PC-3 (cell line): Measurements from ENCODE around the gene ANKRD23. TPM values are rescaled to one million over a fixed set of nuclear protein-coding genes. Genes with fewer than 3 reads are reported as not detected.

Experiments used
- ATAC-seq: fragments of 200-7000 bp; cut with Tn5 transposase; 2 replicates; pipeline ENCODE4 v1.9.1; 2020; ENCODE audit warnings: mild to moderate bottlenecking, moderate library complexity
- BruUV-seq: library from RNA; stranded (reverse); fragments of 400-500 nt; replicated peaks from 2 replicates; lab custom pipeline; 2021; lab: Mats Ljungman, UMichigan
- CTCF ChIA-PET: fragments of 300-600 bp; sonication (Branson Sonifier 250); formaldehyde crosslinking; loops from one replicate; lab custom pipeline; 2022; ENCODE audit warnings: antibody characterized with exemption; lab: Charles Lee
- POLR2A ChIA-PET: fragments of 300-600 bp; sonication (Branson Sonifier 250); formaldehyde crosslinking; loops from one replicate; lab custom pipeline; 2022; ENCODE audit warnings: antibody characterized with exemption; ENCODE audit not compliant: unreplicated experiment; lab: Charles Lee
- DNase-seq: peaks from one replicate; pipeline ENCODE4 v3.0.0-alpha.2; 2015
- H2AFZ ChIP-seq: fragments of 300-600 bp; sonication (generic); 2 replicates; pipeline ENCODE4 v1.6.0; 2016; ENCODE audit warnings: antibody characterized with exemption, low read length
- H3F3A ChIP-seq: fragments of 300-600 bp; sonication (generic); one replicate; pipeline ENCODE4 v1.6.0; 2017; ENCODE audit warnings: antibody characterized with exemption, low read length, control low read depth, mild to moderate bottlenecking; ENCODE audit not compliant: unreplicated experiment
- H3K27ac ChIP-seq: fragments of 300-600 bp; sonication (generic); 2 replicates; pipeline ENCODE4 v1.5.1; 2016; ENCODE audit warnings: mild to moderate bottlenecking, low read length
- H3K27me3 ChIP-seq: fragments of 300-600 bp; sonication (generic); 2 replicates; pipeline ENCODE4 v1.6.1; 2016; ENCODE audit warnings: low read length, mixed read lengths
- H3K36me3 ChIP-seq: fragments of 300-600 bp; sonication (generic); 2 replicates; pipeline ENCODE4 v1.6.1; 2016; ENCODE audit warnings: low read depth, mixed run types, low read length, mixed read lengths
- H3K4me1 ChIP-seq: fragments of 300-600 bp; sonication (generic); 2 replicates; pipeline ENCODE4 v1.5.1; 2016; ENCODE audit warnings: low read length; ENCODE audit not compliant: insufficient read depth
- H3K4me2 ChIP-seq: fragments of 300-600 bp; sonication (generic); 2 replicates; pipeline ENCODE4 v1.6.0; 2016; ENCODE audit warnings: low read length
- H3K4me3 ChIP-seq: fragments of 300-600 bp; sonication (generic); 2 replicates; pipeline ENCODE4 v1.5.1; 2016; ENCODE audit warnings: mild to moderate bottlenecking, low read length, mixed read lengths
- H3K79me2 ChIP-seq: fragments of 300-600 bp; sonication (generic); 2 replicates; pipeline ENCODE4 v1.6.1; 2017; ENCODE audit warnings: low read length, mixed read lengths
- H3K9ac ChIP-seq: fragments of 300-600 bp; sonication (generic); 2 replicates; pipeline ENCODE4 v1.6.0; 2016; ENCODE audit warnings: mild to moderate bottlenecking, low read length
- H3K9me2 ChIP-seq: fragments of 300-600 bp; sonication (generic); replicated peaks from 2 replicates; pipeline ENCODE4 v1.6.1; 2016; ENCODE audit warnings: mixed run types, low read length, mixed read lengths
- H3K9me3 ChIP-seq: fragments of 300-600 bp; sonication (generic); 2 replicates; pipeline ENCODE4 v1.6.1; 2016; ENCODE audit warnings: low read length, mixed read lengths
- H4K20me1 ChIP-seq: fragments of 300-600 bp; sonication (generic); 2 replicates; pipeline ENCODE4 v1.6.1; 2016; ENCODE audit warnings: low read length, mixed read lengths
- CTCF ChIP-seq: fragments of 300-600 bp; sonication (generic); conservative IDR thresholded peaks from 2 replicates; pipeline ENCODE4 v1.5.1; 2017; ENCODE audit warnings: antibody characterized with exemption, low read depth, mild to moderate bottlenecking, low read length
- EZH2 ChIP-seq: fragments of 300-600 bp; sonication (generic); IDR thresholded peaks from one replicate; pipeline ENCODE4 v1.6.1; 2017; ENCODE audit warnings: antibody characterized with exemption, mild to moderate bottlenecking, low read length; ENCODE audit not compliant: unreplicated experiment
- EZH2phosphoT487 ChIP-seq: fragments of 300-600 bp; sonication (generic); IDR thresholded peaks from 2 replicates; pipeline ENCODE4 v1.6.1; 2018; ENCODE audit warnings: mild to moderate bottlenecking, antibody characterized with exemption, low read length, borderline replicate concordance
- intact Hi-C: fragments of 100-400 bp; cut with micrococcal nuclease; formaldehyde crosslinking; loops from 2 replicates; pipeline ENCODE4 v1.9.0; 2023
- microRNA-seq: library from miRNA; unstranded; fragments of <30 nt; microRNA quantifications from one replicate; pipeline ENCODE4 v1.1.0, GENCODE V29; 2020; ENCODE audit not compliant: unreplicated experiment
- total RNA-seq: library from RNA; depleted of rRNA; stranded (reverse); fragments of >200 nt; gene quantifications from 2 replicates; pipeline ENCODE4 v1.2.3, GENCODE V29; 2014; rRNA removed

Gene ANKRD23
- total RNA-seq, 1 experiment from 2014 or later, result 8.2 TPM

GRCh38 chr2:96788442-96789244 is 55.2 kb downstream of the ANKRD23 start:
- Histone ChIP-seq H3K9ac (no peak overlapping the region), H3K4me2 (peak overlapping the region; percentile 52), H3K4me1 (peaks cover 29% of the 10 kb centered on the region), H3K27me3 (no peaks in the 10 kb centered on the region), H3K9me3 (no peaks in the 10 kb centered on the region), H2AFZ (no peak overlapping the region), H3K36me3 (no peaks in the 10 kb centered on the region), H3K4me3 (no peak overlapping the region), H4K20me1 (no peaks in the 10 kb centered on the region), H3K79me2 (peaks cover 20% of the 10 kb centered on the region), H3K9me2 (no peaks in the 10 kb centered on the region), H3F3A (peaks cover 7% of the 10 kb centered on the region), H3K27ac (peak overlapping the region; percentile 79)
- BruUV-seq, result TSS peak; percentile 22
- TF ChIP-seq CTCF, result no peak
- TF ChIP-seq EZH2, result no peak
- no peak for TF ChIP-seq EZH2phosphoT487
- intact Hi-C loops, result no loop called here
- peak; percentile 56 for ATAC-seq
- POLR2A ChIA-PET, result no interaction called here
- CTCF ChIA-PET, result interaction anchor here (0.6 to 1.4 kb wide), 3 partner anchors 24 to 60 kb away, joined by 3 read pairs; no protein-coding TSS in a partner anchor
- DNase-seq, result peak; percentile 55

Small RNAs within 50 kb of the gene (microRNA-seq; reads per million reads assigned to microRNA genes)
- gene MIR3127, result 4.3 reads per million, percentile 18 among the genes with 10 or more reads in this experiment

Other genes with a start within 250 kb of the ANKRD23 start
- gene KANSL3, start 205.7 kb downstream of the ANKRD23 start, total RNA-seq, result 30.6 and 35.7 TPM in 2 replicates
- not detected in 2 replicates for gene FER1L5, start 201.3 kb downstream of the ANKRD23 start, total RNA-seq
- 27.8 and 31.4 TPM in 2 replicates for gene LMAN2L, start 104.0 kb downstream of the ANKRD23 start, total RNA-seq
- 12.5 and 15.1 TPM in 2 replicates for gene CNNM4, start 83.1 kb downstream of the ANKRD23 start, total RNA-seq
- 9.0 and 12.3 TPM in 2 replicates for gene CNNM3, start 27.8 kb downstream of the ANKRD23 start, total RNA-seq
- 24.5 and 29.4 TPM in 2 replicates for gene ANKRD39, start 14.0 kb upstream of the ANKRD23 start, total RNA-seq
- gene SEMA4C, start 26.1 kb upstream of the ANKRD23 start, total RNA-seq, result 20.6 and 29.8 TPM in 2 replicates
- gene FAM178B, start 142.6 kb upstream of the ANKRD23 start, total RNA-seq, result not detected in 2 replicates